Measurements from ENCODE around the gene MYH15. TPM values are rescaled to one million over a fixed set of nuclear protein-coding genes. Genes with fewer than 3 reads are reported as not detected.

Gene MYH15
- total and polyA plus RNA-seq, 2 of the 8 experiments (the other 6 are each of a cell fraction or from before 2014, with no cell fraction given), result under 0.01 TPM; not detected in 1

DNA sequence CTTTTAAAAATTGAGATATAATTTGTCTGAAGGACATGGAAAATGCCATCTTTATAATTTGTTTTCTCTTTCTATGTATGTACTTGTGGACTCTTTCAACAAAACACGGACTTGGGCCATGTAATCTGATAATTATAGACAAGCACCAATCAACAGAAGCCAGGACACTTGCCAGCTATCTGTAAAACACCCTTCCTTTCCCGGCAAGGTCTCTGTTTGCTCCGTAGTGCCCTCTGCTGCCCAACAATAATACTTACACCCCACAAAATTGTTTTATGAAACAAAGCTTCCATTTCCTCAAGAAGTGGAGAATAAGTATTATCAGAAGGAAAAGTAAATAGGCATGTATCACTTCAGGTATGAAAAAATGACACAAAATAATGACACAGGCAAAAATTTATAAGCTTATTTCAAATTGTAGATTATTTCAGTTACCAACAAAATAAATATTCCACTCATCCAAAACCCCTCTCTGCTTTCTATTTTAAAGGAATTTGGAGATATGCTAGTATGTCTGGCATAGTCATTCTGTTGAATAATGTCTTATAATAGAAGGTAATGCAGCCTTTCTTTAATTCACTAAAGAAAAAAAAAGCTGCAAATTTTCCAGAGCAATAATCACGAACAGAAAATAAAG is 32.8 kb downstream of the MYH15 start (continued):
- no peak for TF ChIP-seq CEBPB (IDR thresholded peaks at IDR 0.05; ENCODE audit: low read depth, low read length)
- no peak for TF ChIP-seq BCL11A (IDR thresholded peaks at IDR 0.05; ENCODE audit: low read depth in 2 of 2, low read length in 2 of 2)
- no peak for TF ChIP-seq KDM4A (IDR thresholded peaks at IDR 0.05; ENCODE audit: low read depth, low read length, severe bottlenecking)
- TF ChIP-seq SAP30 (IDR thresholded peaks at IDR 0.05; ENCODE audit: insufficient read depth, insufficient replicate concordance, low read length), result no peak
- TF ChIP-seq, protein P1, sequence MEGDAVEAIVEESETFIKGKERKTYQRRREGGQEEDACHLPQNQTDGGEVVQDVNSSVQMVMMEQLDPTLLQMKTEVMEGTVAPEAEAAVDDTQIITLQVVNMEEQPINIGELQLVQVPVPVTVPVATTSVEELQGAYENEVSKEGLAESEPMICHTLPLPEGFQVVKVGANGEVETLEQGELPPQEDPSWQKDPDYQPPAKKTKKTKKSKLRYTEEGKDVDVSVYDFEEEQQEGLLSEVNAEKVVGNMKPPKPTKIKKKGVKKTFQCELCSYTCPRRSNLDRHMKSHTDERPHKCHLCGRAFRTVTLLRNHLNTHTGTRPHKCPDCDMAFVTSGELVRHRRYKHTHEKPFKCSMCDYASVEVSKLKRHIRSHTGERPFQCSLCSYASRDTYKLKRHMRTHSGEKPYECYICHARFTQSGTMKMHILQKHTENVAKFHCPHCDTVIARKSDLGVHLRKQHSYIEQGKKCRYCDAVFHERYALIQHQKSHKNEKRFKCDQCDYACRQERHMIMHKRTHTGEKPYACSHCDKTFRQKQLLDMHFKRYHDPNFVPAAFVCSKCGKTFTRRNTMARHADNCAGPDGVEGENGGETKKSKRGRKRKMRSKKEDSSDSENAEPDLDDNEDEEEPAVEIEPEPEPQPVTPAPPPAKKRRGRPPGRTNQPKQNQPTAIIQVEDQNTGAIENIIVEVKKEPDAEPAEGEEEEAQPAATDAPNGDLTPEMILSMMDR (IDR thresholded peaks at IDR 0.05; ENCODE audit: control extremely low read depth in 1 of 3, insufficient read depth in 1 of 3, low read depth in 1 of 3, low read length in 3 of 3), result peak; percentile 22 to 69 (median 64)
- no peak for TF ChIP-seq GABPA (IDR thresholded peaks at IDR 0.05; ENCODE audit: borderline replicate concordance, insufficient read depth, low read length)
